ENCODE measurements around the gene THOC6.
"Not testable (repeated sequence)": the region's sequence is repeated elsewhere in the genome, so short reads cannot be mapped to it uniquely, and the experiment has no call there.

The THOC6 gene

GRCh38 chr16:3072148-3072547 lies 48.3 kb downstream of the THOC6 start:
- DNase-seq (ENCODE audit: low read depth in 2 of 2) = not testable (repeated sequence)

- not testable (repeated sequence) for DNase-seq (ENCODE audit: low read depth in 2 of 2)
These were observed 48.9 kb downstream of the THOC6 start for GRCh38 chr16:3072576-3073263.

GRCh38 chr16:3073448-3073847 lies 49.6 kb downstream of the THOC6 start:
- no peak for DNase-seq (ENCODE audit: low read depth in 2 of 2)

GRCh38 chr16:3074860-3075522 lies 51.2 kb downstream of the THOC6 start:
- DNase-seq (ENCODE audit: low read depth in 2 of 2) = peak; percentile 65 to 70

- DNase-seq (ENCODE audit: low read depth in 2 of 2) = no peak
These were observed 51.7 kb downstream of the THOC6 start for GRCh38 chr16:3075523-3075915.

GRCh38 chr16:3075946-3076345 lies 52.1 kb downstream of the THOC6 start:
- DNase-seq (ENCODE audit: low read depth in 2 of 2) = not testable (repeated sequence)

GRCh38 chr16:3076577-3076976 lies 52.7 kb downstream of the THOC6 start:
- no peak for DNase-seq (ENCODE audit: low read depth in 2 of 2)

Data from stimulated activated CD8-positive, alpha-beta memory T cell treated with anti-CD3 and anti-CD28 coated beads, Interleukin-7, amount 100 ng/mL, for 4 hours (primary cell).